HG03064 (cell line): ENCODE results near the gene ITPRIPL2.

Source experiments
- ATAC-seq: cut with Tn5 transposase; IDR thresholded peaks from one replicate; pipeline ENCODE4 v1.9.1; 2021; ENCODE audit warnings: low read depth; ENCODE audit not compliant: unreplicated experiment

Gene ITPRIPL2

GRCh38 chr16:19118938-19119431, 5.2 kb downstream of the ITPRIPL2 start:
- no peak for ATAC-seq

DNA sequence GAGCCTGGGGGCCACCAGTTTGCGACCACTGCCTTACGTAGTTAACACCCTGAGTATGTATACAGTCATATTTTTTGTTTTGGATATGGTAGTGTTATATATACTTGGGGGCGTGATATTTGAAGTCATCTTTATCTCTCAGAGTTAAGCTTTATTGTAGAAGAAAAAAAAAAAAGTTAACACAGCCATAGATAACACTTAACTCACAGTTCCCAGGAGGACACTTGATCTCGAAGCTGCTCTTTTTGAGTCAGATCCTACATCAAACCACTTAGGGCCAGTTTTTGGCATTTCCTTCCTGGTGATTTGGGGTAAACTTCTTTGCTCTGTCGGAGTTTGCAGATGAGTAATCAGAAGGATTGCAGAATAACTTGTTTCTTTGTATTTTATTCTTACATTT, 5.8 kb downstream of the ITPRIPL2 start:
- ATAC-seq = no peak

- no peak for ATAC-seq
These were observed 9.9 kb downstream of the ITPRIPL2 start for GRCh38 chr16:19123535-19124178.

- ATAC-seq = no peak
These were observed 12.5 kb downstream of the ITPRIPL2 start for GRCh38 chr16:19126300-19126699.

DNA sequence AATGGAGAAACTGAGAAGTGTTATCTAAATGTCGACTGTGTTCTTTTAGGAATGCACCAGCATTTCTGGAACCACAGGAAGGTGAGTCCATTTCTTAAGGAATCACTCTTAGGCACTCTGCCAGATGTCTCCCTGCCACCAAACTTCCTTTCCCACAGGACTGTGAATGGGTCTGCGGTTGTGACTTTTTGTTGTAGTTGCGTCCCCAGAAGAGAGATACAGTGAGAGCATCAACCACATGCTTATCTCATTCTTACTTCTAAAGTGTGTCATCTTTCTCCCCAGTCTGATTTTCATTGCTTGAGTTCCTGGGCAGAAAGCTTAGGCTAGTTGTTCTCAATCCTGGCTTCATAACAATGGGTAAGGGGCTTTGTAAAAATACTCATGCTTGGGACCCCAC, 13.4 kb downstream of the ITPRIPL2 start:
- no peak for ATAC-seq

GRCh38 chr16:19127674-19128131, 13.9 kb downstream of the ITPRIPL2 start:
- no peak for ATAC-seq

DNA sequence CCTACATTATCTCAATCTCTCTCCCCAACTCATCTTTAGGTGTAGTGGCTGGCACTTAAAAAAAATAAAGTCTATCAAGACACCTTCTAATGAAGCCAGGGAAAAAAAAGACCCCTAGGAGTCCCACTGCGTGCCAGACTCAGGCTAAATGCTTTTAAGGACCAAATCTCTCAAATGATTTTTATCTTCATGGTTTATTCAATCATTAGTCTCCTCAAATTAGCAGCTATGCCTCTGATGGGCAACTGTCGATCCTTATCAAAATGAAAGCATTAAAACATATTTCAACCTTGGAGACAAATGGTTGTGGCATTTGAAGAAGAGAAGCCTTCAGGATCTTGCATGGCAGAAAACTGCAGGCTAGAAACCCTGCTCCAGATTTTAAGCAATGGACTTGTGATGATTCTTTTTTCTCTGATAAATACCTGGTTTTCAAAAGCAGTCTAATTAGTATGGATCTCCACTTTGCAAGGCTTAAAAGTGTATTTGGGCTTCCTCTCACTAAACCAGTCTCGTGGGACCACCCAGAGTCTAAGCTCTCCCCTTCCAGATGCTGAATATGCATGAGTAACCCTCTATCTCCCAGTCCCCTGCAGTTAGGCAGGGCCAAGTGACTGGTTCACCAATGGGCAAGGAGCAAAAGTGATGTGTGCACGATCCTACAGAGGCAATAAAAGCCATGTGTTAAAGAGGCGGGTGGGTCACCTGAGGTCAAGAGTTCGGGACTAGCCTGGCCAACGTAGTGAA, 14.9 kb downstream of the ITPRIPL2 start:
- no peak for ATAC-seq

DNA sequence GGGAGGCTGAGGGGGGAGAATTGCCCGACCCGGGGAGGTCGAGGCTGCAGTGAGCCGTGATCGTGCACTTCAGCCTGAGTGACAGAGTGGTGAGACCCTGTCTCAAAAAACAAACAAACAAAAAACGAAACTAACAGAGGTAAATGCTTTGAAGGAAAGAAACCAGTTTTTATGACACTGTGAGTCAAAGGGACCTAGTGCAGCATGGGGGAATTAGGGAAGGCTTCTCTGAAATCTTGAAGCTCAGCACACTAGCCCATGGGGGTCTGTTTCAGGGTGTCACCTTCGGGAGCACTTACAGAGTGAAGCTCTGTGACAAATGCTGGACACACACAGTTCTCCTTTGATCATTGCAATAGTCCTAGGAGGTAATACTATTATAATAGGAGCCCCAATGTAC, 16.6 kb downstream of the ITPRIPL2 start:
- no peak for ATAC-seq

DNA sequence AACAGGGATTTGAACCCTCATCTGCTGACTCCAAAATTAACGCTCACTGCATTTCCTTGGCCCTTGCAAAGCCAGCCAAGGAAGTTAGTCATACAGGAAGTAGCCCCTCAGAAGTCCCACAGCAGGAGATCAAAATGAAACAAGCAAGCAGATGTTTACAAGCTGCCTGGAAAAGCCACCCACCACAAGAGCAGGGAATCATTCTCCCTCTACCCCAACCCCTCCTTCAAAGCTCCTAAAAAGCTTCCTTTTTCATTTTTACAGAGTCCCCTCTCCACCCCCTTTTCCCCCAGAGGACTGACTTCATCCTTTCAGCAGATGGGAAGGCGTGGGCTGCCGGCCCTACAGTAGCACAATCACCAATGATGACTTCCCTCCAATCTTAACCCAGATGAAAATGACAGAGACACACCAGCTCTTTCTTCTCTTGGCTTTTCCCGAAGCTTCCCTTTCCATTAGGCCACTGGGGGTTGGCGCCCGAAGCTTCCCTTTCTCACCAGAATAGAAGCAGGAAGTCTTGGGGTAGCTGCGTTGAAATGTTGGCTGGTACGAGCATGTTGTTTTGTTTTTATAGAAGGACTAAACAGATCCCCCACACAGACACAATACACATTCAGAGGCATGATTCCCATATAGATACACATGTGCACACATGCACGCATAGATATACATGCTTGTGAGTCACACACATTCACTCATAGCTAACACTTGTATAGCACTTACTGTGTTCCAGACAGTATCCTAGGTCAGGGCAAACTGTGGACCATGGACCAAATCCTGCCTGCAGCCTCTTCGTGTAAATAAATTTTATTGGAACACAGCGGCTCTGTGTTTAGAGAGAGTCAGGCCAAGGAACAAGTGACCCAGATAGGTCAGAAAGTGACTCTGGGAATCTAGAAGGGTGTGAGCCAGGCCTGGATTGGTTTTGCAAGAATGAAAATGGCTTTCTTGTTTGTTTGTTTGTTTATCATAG, 17.4 kb downstream of the ITPRIPL2 start:
- ATAC-seq = no peak

DNA sequence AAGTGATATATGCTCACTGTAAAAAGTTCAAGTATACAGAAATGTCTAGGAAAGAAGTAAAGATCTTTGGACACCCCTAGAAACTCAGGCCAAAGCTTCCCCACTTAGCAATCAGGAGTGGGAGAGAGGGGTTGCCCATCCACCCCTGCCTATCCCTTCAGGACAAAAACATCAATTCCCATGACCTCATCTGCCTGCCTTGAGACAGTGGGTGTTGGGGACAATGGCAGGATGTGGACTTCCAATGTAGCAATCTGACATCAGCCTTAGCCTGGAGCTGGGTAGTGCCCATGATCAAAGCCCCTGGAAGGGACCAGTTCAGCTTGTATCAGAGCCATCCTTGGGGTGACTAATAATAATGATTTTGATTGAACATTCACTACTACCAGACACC, 18.1 kb downstream of the ITPRIPL2 start:
- ATAC-seq = no peak

DNA sequence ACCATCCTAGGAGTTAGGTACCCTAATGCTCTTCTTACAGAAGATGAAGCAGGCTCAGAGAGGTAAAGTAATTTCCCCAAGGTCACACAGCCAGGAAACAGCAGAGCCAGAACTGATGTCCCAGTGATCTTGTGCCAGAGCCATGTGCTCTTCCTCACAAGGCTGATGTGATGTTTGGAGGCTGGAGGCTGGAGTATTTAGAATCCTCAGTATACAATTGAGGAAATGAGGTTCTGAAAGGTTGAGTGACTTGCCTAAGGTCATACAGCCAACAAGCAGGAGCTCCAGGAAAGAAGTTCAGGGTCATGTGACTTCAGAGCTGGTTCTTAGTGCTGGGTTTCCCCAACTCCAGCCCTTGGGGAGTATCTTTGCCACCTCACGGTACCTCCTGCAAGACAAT, 18.5 kb downstream of the ITPRIPL2 start:
- ATAC-seq = no peak

DNA sequence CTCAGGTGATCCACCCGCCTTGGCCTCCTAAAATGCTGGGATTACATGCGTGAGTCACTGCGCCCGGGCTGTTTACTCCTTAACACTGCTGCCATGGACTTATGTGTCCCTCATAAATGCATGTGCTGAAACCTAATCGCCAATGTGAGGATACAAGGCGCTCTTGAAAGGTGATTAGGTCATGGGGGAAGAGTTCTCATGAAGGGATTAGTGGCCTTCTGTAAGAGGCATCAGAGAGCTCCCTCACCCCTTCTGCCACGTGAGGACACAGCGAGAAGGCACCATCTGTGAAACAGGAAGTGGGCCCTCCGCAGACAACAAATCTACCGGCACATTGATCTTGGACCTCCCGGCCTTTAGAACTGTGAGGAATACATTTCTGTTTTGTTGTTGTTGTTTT, 19.1 kb downstream of the ITPRIPL2 start:
- no peak for ATAC-seq

DNA sequence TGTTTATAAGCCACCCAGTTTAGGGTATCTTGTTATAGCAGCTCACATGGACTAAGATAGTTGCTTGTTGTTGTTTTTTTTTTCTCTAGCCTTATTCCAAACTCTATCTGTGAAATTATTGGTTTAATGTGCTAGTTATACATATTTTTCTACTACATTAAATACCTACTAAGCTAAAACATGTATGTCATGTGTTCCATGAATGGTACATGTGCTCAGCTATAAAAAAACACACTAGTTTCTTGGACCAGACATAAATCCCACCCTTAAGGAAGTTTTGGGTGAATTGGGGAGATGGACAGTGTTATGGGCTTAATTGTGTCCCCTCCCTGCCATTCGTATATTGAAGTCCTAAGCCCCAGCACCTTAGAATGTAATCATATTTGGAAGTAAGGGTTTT, 19.8 kb downstream of the ITPRIPL2 start:
- no peak for ATAC-seq

DNA sequence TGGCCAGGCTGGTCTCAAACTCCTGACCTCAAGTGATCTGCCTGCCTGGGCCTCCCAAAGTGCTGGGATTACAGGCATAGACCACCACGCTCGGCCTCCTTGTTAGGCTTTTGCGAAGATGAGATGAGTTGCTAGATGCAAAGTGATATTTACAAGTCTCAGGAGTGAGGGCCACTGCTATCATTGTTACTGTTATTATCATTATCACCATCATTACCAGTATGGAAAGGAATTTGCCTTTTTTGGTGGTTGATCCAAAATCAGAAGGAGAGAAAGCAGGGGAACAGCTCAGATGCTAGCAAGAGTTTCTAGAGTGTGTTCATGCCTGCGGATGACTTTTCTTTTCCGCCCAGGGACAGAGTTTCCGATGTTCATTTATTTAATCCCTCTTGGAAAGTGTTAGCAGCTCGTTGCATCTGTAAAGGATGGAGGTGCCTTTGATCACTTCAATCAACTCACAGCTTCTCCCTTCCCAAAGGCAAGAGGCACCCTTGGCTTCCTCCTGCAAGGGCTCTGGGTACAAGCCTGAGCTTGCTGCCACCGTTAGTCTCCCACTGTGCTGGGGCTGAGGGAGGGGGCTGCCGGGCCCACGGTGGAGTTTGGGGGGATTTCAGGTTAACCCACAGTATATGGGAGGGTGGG, 21.6 kb downstream of the ITPRIPL2 start:
- ATAC-seq = no peak

GRCh38 chr16:19135896-19136438, 22.2 kb downstream of the ITPRIPL2 start:
- no peak for ATAC-seq

- no peak for ATAC-seq
These were observed 22.9 kb downstream of the ITPRIPL2 start for GRCh38 chr16:19136549-19137196.

- no peak for ATAC-seq
These were observed 23.7 kb downstream of the ITPRIPL2 start for GRCh38 chr16:19137201-19138128.

- ATAC-seq = no peak
These were observed 24.8 kb downstream of the ITPRIPL2 start for GRCh38 chr16:19138601-19139000.
